Stimulated activated CD4-positive, alpha-beta T cell treated with anti-CD3 and anti-CD28 coated beads, Interleukin-4, amount 100 ng/mL, for 4 hours (primary cell): ENCODE data around the gene CSF2.
"Not testable (repeated sequence)": the region's sequence is repeated elsewhere in the genome, so short reads cannot be mapped to it uniquely, and the experiment has no call there.

ENCODE experiments used
- DNase-seq, 2 experiments: peaks; one replicate each; pipeline ENCODE4 v3.0.0-alpha.2; 2020

Gene CSF2

GRCh38 chr5:132093271-132093670 lies 19.7 kb downstream of the CSF2 start:
- no peak for DNase-seq

- no peak for DNase-seq
Observed at GRCh38 chr5:132094393-132095076, 20.9 kb downstream of the CSF2 start.

- DNase-seq: no peak
Observed at GRCh38 chr5:132095077-132095410, 21.5 kb downstream of the CSF2 start.

- DNase-seq: no peak
Observed at GRCh38 chr5:132095424-132095972, 21.9 kb downstream of the CSF2 start.

GRCh38 chr5:132096904-132097303 lies 23.3 kb downstream of the CSF2 start:
- DNase-seq: no peak

GRCh38 chr5:132098151-132098594 lies 24.6 kb downstream of the CSF2 start:
- no peak for DNase-seq

GRCh38 chr5:132098621-132099020 lies 25.0 kb downstream of the CSF2 start:
- no peak for DNase-seq

GRCh38 chr5:132099076-132099748 lies 25.6 kb downstream of the CSF2 start:
- peak; percentile 58 to 69 for DNase-seq

GRCh38 chr5:132099905-132100304 lies 26.3 kb downstream of the CSF2 start:
- DNase-seq: no peak

- DNase-seq: no peak
Observed at GRCh38 chr5:132100672-132101261, 27.2 kb downstream of the CSF2 start.

- no peak for DNase-seq
Observed at GRCh38 chr5:132101385-132101880, 27.8 kb downstream of the CSF2 start.

- peak in 1 of 2 experiments; percentile 45 for DNase-seq
Observed at GRCh38 chr5:132102101-132102701, 28.6 kb downstream of the CSF2 start.

- no peak for DNase-seq
Observed at GRCh38 chr5:132102944-132103331, 29.3 kb downstream of the CSF2 start.

- DNase-seq: peak; percentile 45 to 81
Observed at GRCh38 chr5:132103332-132103951, 29.9 kb downstream of the CSF2 start.

- no peak for DNase-seq
Observed at GRCh38 chr5:132103969-132104391, 30.4 kb downstream of the CSF2 start.

GRCh38 chr5:132104556-132104955 lies 31.0 kb downstream of the CSF2 start:
- DNase-seq: no peak

- DNase-seq: no peak
Observed at GRCh38 chr5:132105688-132106087, 32.1 kb downstream of the CSF2 start.

- DNase-seq: not testable (repeated sequence)
Observed at GRCh38 chr5:132108495-132108894, 34.9 kb downstream of the CSF2 start.

- DNase-seq: not testable (repeated sequence)
Observed at GRCh38 chr5:132108957-132109356, 35.4 kb downstream of the CSF2 start.

GRCh38 chr5:132109494-132110053 lies 36.0 kb downstream of the CSF2 start:
- no peak for DNase-seq

- DNase-seq: no peak
Observed at GRCh38 chr5:132110195-132110594, 36.6 kb downstream of the CSF2 start.

- no peak for DNase-seq
Observed at GRCh38 chr5:132110930-132111329, 37.3 kb downstream of the CSF2 start.
